Neural cell (in vitro differentiated cells): Measurements from ENCODE around the gene NFASC. TPM values are rescaled to one million over a fixed set of nuclear protein-coding genes. Genes with fewer than 3 reads are reported as not detected.

Source experiments
- H2AFZ ChIP-seq: fragments of 200-600, 300-800 bp; sonication (generic), shearing (Covaris generic); 2 replicates; pipeline ENCODE4 v1.6.0; 2014; ENCODE audit warnings: low read depth, mild to moderate bottlenecking, antibody characterized with exemption, low read length, moderate library complexity
- H3F3A ChIP-seq: fragments of 200-600 bp; shearing (Covaris generic); 2 replicates; pipeline ENCODE4 v1.6.1; 2016; ENCODE audit warnings: mild to moderate bottlenecking, moderate library complexity, mixed read lengths, antibody characterized with exemption, low read length; ENCODE audit not compliant: insufficient read depth, poor library complexity, severe bottlenecking
- H3K27ac ChIP-seq: fragments of 200-600, 300-800 bp; sonication (generic), shearing (Covaris generic); 2 replicates; pipeline ENCODE4 v1.5.1; 2014; ENCODE audit warnings: mild to moderate bottlenecking, low read length, moderate library complexity
- H3K27me3 ChIP-seq: fragments of 300-800, 200-600 bp; sonication (generic), shearing (Covaris generic); 2 replicates; pipeline ENCODE4 v1.6.0; 2014; ENCODE audit warnings: mild to moderate bottlenecking, low read depth, low read length, moderate library complexity; ENCODE audit not compliant: insufficient read depth
- H3K36me3 ChIP-seq: fragments of 300-800, 200-600 bp; sonication (generic), shearing (Covaris generic); 2 replicates; pipeline ENCODE4 v1.5.1; 2014; ENCODE audit warnings: mild to moderate bottlenecking, antibody characterized with exemption, low read length, moderate library complexity; ENCODE audit not compliant: insufficient read depth
- H3K4me2 ChIP-seq: fragments of 300-800, 200-600 bp; sonication (generic), shearing (Covaris generic); 2 replicates; pipeline ENCODE4 v1.6.0; 2014; ENCODE audit warnings: mild to moderate bottlenecking, low read length
- H3K4me3 ChIP-seq: fragments of 300-800, 200-600 bp; sonication (generic), shearing (Covaris generic); 2 replicates; pipeline ENCODE4 v1.5.1; 2014; ENCODE audit warnings: mild to moderate bottlenecking, low read length, moderate library complexity
- H3K79me2 ChIP-seq: fragments of 200-600 bp; shearing (Covaris generic); replicated peaks from 2 replicates; pipeline ENCODE4 v1.6.0; 2014; ENCODE audit warnings: mild to moderate bottlenecking, low read length, moderate library complexity; ENCODE audit not compliant: insufficient read depth
- H3K9ac ChIP-seq: fragments of 300-800, 200-600 bp; sonication (generic), shearing (Covaris generic); 2 replicates; pipeline ENCODE4 v1.6.1; 2016; ENCODE audit warnings: mild to moderate bottlenecking, low read length, mixed read lengths
- H3K9me2 ChIP-seq: fragments of 200-600 bp; shearing (Covaris generic); 2 replicates; pipeline ENCODE4 v1.6.1; 2016; ENCODE audit warnings: mild to moderate bottlenecking, low read length, mixed read lengths; ENCODE audit not compliant: insufficient read depth
- H3K9me3 ChIP-seq: fragments of 200-600, 300-800 bp; sonication (generic), shearing (Covaris generic); 2 replicates; pipeline ENCODE4 v1.6.1; 2016; ENCODE audit warnings: mild to moderate bottlenecking, mixed run types, low read length, moderate library complexity, mixed read lengths
- H4K20me1 ChIP-seq: fragments of 200-600 bp; shearing (Covaris generic); 2 replicates; pipeline ENCODE4 v1.6.1; 2016; ENCODE audit warnings: mild to moderate bottlenecking, mixed run types; ENCODE audit not compliant: insufficient read depth
- EP300 ChIP-seq: fragments of 450-650 bp; conservative IDR thresholded peaks from 2 replicates; pipeline ENCODE4 v1.6.1; 2014; ENCODE audit warnings: antibody characterized with exemption, mild to moderate bottlenecking, moderate library complexity; ENCODE audit not compliant: poor library complexity, severe bottlenecking
- EZH2 ChIP-seq: fragments of 200-600, 300-800 bp; shearing (Covaris generic), sonication (generic); IDR thresholded peaks from 2 replicates; pipeline ENCODE4 v1.6.1; 2014; ENCODE audit warnings: antibody characterized with exemption, low read length, borderline replicate concordance, mild to moderate bottlenecking; ENCODE audit not compliant: insufficient read depth, poor library complexity, severe bottlenecking
- MXI1 ChIP-seq: fragments of 450-650 bp; conservative IDR thresholded peaks from 2 replicates; pipeline ENCODE4 v1.6.1; 2014; ENCODE audit warnings: antibody characterized with exemption, mild to moderate bottlenecking; ENCODE audit not compliant: poor library complexity, severe bottlenecking
- POLR2AphosphoS5 ChIP-seq: IDR thresholded peaks from 2 replicates; pipeline ENCODE4 v1.6.1; 2012
- RAD21 ChIP-seq: fragments of 450-650 bp; conservative IDR thresholded peaks from 2 replicates; pipeline ENCODE4 v1.6.1; 2014; ENCODE audit warnings: antibody characterized with exemption, mild to moderate bottlenecking, moderate library complexity
- SMC3 ChIP-seq: fragments of 450-650 bp; conservative IDR thresholded peaks from 2 replicates; pipeline ENCODE4 v1.6.1; 2014; ENCODE audit warnings: antibody characterized with exemption, mild to moderate bottlenecking, moderate library complexity; ENCODE audit not compliant: poor library complexity
- TAF1 ChIP-seq: IDR thresholded peaks from 2 replicates; pipeline ENCODE4 v1.6.1; 2012; ENCODE audit warnings: low read depth
- polyA plus RNA-seq: library from polyadenylated mRNA; depleted of rRNA; stranded (reverse); fragments of >200 nt; gene quantifications from 2 replicates; pipeline ENCODE4 v1.2.3, GENCODE V29; 2014
- TF ChIP-seq, protein P1 (sequence below): fragments of 450-650 bp; IDR thresholded peaks from 2 replicates; pipeline ENCODE4 v1.5.1; 2014; ENCODE audit warnings: antibody characterized with exemption, mild to moderate bottlenecking, moderate library complexity; ENCODE audit not compliant: poor library complexity, severe bottlenecking
- TF ChIP-seq, protein P2 (sequence below): IDR thresholded peaks from 2 replicates; pipeline ENCODE4 v1.6.1; 2012; ENCODE audit warnings: borderline replicate concordance

The NFASC gene
- polyA plus RNA-seq, 1 donor from 2014 or later: 23.9 TPM

DNA sequence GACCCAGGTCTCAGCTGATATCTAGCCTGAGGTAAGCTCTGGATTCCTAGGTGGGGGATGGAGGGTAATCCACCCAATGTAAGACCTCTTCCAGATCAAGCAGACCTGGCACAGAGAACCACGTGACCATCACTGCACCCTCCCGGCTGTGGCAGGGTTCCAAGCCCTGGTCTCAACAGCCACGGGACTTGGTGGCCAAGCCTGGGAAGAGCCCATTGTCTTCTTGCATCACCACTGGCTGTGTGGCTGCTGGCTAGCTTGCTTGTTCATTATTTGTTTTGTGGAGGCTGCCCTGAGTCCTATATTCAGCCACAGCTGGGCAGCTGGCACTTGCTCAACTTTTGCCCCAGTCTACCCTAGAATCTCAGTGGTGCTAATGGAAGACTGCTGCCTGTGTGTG, 24.1 kb upstream of the NFASC start:
- no peak overlapping the region for H3K4me3 ChIP-seq
- no peak overlapping the region for H2AFZ ChIP-seq
- H3K27ac ChIP-seq: no peak overlapping the region
- H3K9me2 ChIP-seq: no peaks in the 10 kb centered on the region
- H3K4me2 ChIP-seq: no peak overlapping the region
- no peaks in the 10 kb centered on the region for H3K36me3 ChIP-seq
- H4K20me1 ChIP-seq: peaks cover 5% of the 10 kb centered on the region
- H3K9ac ChIP-seq: no peak overlapping the region
- no peaks in the 10 kb centered on the region for H3F3A ChIP-seq
- H3K9me3 ChIP-seq: no peaks in the 10 kb centered on the region
- TF ChIP-seq EP300: no peak
- TF ChIP-seq, protein P1, sequence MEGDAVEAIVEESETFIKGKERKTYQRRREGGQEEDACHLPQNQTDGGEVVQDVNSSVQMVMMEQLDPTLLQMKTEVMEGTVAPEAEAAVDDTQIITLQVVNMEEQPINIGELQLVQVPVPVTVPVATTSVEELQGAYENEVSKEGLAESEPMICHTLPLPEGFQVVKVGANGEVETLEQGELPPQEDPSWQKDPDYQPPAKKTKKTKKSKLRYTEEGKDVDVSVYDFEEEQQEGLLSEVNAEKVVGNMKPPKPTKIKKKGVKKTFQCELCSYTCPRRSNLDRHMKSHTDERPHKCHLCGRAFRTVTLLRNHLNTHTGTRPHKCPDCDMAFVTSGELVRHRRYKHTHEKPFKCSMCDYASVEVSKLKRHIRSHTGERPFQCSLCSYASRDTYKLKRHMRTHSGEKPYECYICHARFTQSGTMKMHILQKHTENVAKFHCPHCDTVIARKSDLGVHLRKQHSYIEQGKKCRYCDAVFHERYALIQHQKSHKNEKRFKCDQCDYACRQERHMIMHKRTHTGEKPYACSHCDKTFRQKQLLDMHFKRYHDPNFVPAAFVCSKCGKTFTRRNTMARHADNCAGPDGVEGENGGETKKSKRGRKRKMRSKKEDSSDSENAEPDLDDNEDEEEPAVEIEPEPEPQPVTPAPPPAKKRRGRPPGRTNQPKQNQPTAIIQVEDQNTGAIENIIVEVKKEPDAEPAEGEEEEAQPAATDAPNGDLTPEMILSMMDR: no peak
- no peak for TF ChIP-seq MXI1
- H3K79me2 ChIP-seq: peaks cover 11% of the 10 kb centered on the region
- no peaks in the 10 kb centered on the region for H3K27me3 ChIP-seq

GRCh38 chr1:204848579-204848978, 22.1 kb upstream of the NFASC start:
- no peaks in the 10 kb centered on the region for H3K36me3 ChIP-seq
- H3K9ac ChIP-seq: no peak overlapping the region
- no peaks in the 10 kb centered on the region for H3K9me2 ChIP-seq
- H2AFZ ChIP-seq: no peak overlapping the region
- H3K79me2 ChIP-seq: peaks cover 14% of the 10 kb centered on the region
- no peaks in the 10 kb centered on the region for H3F3A ChIP-seq
- H3K9me3 ChIP-seq: no peaks in the 10 kb centered on the region
- no peaks in the 10 kb centered on the region for H3K27me3 ChIP-seq
- TF ChIP-seq, protein P2, sequence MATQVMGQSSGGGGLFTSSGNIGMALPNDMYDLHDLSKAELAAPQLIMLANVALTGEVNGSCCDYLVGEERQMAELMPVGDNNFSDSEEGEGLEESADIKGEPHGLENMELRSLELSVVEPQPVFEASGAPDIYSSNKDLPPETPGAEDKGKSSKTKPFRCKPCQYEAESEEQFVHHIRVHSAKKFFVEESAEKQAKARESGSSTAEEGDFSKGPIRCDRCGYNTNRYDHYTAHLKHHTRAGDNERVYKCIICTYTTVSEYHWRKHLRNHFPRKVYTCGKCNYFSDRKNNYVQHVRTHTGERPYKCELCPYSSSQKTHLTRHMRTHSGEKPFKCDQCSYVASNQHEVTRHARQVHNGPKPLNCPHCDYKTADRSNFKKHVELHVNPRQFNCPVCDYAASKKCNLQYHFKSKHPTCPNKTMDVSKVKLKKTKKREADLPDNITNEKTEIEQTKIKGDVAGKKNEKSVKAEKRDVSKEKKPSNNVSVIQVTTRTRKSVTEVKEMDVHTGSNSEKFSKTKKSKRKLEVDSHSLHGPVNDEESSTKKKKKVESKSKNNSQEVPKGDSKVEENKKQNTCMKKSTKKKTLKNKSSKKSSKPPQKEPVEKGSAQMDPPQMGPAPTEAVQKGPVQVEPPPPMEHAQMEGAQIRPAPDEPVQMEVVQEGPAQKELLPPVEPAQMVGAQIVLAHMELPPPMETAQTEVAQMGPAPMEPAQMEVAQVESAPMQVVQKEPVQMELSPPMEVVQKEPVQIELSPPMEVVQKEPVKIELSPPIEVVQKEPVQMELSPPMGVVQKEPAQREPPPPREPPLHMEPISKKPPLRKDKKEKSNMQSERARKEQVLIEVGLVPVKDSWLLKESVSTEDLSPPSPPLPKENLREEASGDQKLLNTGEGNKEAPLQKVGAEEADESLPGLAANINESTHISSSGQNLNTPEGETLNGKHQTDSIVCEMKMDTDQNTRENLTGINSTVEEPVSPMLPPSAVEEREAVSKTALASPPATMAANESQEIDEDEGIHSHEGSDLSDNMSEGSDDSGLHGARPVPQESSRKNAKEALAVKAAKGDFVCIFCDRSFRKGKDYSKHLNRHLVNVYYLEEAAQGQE: no peak
- TF ChIP-seq EZH2 (no peak), RAD21 (no peak), SMC3 (no peak), EP300 (no peak), POLR2AphosphoS5 (no peak), MXI1 (no peak), TAF1 (no peak)
- TF ChIP-seq, protein P1: no peak
- no peak overlapping the region for H3K27ac ChIP-seq
- no peak overlapping the region for H3K4me3 ChIP-seq
- H4K20me1 ChIP-seq: peaks cover 5% of the 10 kb centered on the region
- H3K4me2 ChIP-seq: no peak overlapping the region
